Common myeloid progenitor, CD34-positive (primary cell): ENCODE data around the gene IQGAP3.

Experiments
- CTCF ChIA-PET: fragments of 350-600 bp; sonication (Branson Sonifier 250); formaldehyde crosslinking; loops from one replicate; lab custom pipeline; 2021; ENCODE audit warnings: antibody characterized with exemption; lab: Charles Lee
- POLR2A ChIA-PET: fragments of 350-600 bp; sonication (Branson Sonifier 250); formaldehyde crosslinking; loops from one replicate; lab custom pipeline; 2021; ENCODE audit warnings: antibody characterized with exemption; lab: Charles Lee
- DNase-seq, 3 donors: peaks; one replicate each; pipeline versions ENCODE4 v3.0.0 to v3.0.0-alpha.2; 2013
- H3K27ac ChIP-seq, 2 experiments: 1 replicate in 1 of 2; 2 replicates in 1 of 2; pipeline ENCODE4 v1.7.0; 2013; ENCODE audit warnings: inconsistent platforms in 2 of 2, low read length in 2 of 2, mild to moderate bottlenecking in 2 of 2, low read depth in 1 of 2, moderate library complexity in 1 of 2; ENCODE audit not compliant: severe bottlenecking in 2 of 2, insufficient read depth in 1 of 2, poor library complexity in 1 of 2
- H3K27me3 ChIP-seq, 5 experiments: replicated peaks in 2 of 5; 1 replicate in 3 of 5; 2 replicates in 2 of 5; pipeline versions ENCODE4 v1.6.1 to v1.7.0; 2013; ENCODE audit warnings: low read length in 4 of 5, mild to moderate bottlenecking in 2 of 5, moderate library complexity in 2 of 5, inconsistent platforms in 1 of 5; ENCODE audit not compliant: insufficient read depth in 5 of 5, control insufficient read depth in 4 of 5
- H3K36me3 ChIP-seq, 4 experiments: 1 replicate in 2 of 4; 2 replicates in 2 of 4; pipeline versions ENCODE4 v1.6.1 to v1.7.0; 2013; ENCODE audit warnings: low read length in 3 of 4, control low read depth in 1 of 4, mild to moderate bottlenecking in 1 of 4; ENCODE audit not compliant: control insufficient read depth in 4 of 4, insufficient read depth in 4 of 4
- H3K4me1 ChIP-seq, 4 experiments: 1 replicate in 3 of 4; 2 replicates in 1 of 4; pipeline versions ENCODE4 v1.6.1 to v1.7.1; 2013; ENCODE audit warnings: low read length in 3 of 4, mild to moderate bottlenecking in 3 of 4, control low read depth in 1 of 4, inconsistent platforms in 1 of 4, moderate library complexity in 1 of 4; ENCODE audit not compliant: control insufficient read depth in 4 of 4, insufficient read depth in 4 of 4; ENCODE audit errors: control extremely low read depth in 1 of 4
- H3K4me3 ChIP-seq, 7 experiments: 1 replicate in 4 of 7; 2 replicates in 3 of 7; pipeline versions ENCODE4 v1.5.1 to v1.7.0; 2013; ENCODE audit warnings: mild to moderate bottlenecking in 7 of 7, low read length in 6 of 7, moderate library complexity in 6 of 7, inconsistent platforms in 2 of 7, low read depth in 2 of 7, control low read depth in 1 of 7; ENCODE audit not compliant: insufficient read depth in 4 of 7, control insufficient read depth in 1 of 7; ENCODE audit errors: extremely low read depth in 1 of 7
- H3K9me3 ChIP-seq, 5 experiments: 1 replicate in 4 of 5; 2 replicates in 1 of 5; pipeline versions ENCODE4 v1.6.1 to v1.7.1; 2013; ENCODE audit warnings: low read length in 4 of 5, mild to moderate bottlenecking in 2 of 5, inconsistent platforms in 1 of 5, low read depth in 1 of 5, moderate library complexity in 1 of 5; ENCODE audit not compliant: control insufficient read depth in 4 of 5, insufficient read depth in 2 of 5; ENCODE audit errors: control extremely low read depth in 1 of 5
- WGBS: methylation state at CpG from one replicate; pipeline ENCODE4 v1.1.5; 2013; ENCODE audit not compliant: insufficient coverage; 5-methylcytosine and 5-hydroxymethylcytosine counted together

IQGAP3 gene

DNA sequence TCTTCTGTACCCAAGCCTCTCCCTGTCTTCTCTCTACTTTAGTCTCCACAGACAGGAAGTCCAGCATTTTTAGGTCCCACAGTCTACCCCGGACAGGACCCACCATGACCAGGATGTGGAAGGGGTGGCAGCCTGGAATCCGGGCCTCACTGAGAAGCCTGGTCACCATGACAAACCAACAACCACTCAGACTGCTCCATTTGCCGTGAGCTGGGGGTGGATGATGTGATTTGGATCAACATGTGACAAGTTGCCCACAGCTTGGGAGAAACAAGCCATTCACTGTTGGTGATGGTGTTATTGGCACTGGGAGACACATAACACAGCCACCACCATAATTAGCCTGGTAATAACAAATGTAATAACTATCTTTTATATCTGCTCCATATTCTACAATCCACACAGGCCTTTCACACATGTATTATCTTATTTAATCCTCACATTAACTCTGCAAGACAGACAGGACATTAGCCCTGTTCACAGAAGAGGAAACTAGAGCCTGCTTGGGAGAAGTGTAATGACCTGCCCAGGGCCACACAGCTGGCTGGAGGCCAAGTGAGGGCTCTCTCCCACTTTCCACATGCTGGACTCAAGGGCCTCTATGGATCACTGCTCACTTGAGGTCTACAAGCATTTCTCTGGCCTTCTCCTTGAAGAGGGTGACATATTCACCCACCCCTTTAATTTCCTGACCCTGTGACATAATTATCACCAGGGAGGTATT is 94.7 kb downstream of the IQGAP3 start:
- H3K4me1 ChIP-seq: peaks cover 0 to 18% (median 10%) of the 10 kb centered on the region in 4 experiments
- H3K27ac ChIP-seq: no peak overlapping the region
- no CpG with 5 or more reads among the region's 3 CpGs for WGBS
- H3K27me3 ChIP-seq: no peaks in the 10 kb centered on the region
- no peak overlapping the region for H3K4me3 ChIP-seq
- ChIA-PET POLR2A (interaction anchor here (1.3 kb wide), 1 partner anchor 12 kb away, joined by 5 read pairs; no protein-coding TSS in a partner anchor), CTCF (interaction anchor here (0.9 to 6.3 kb wide), 5 partner anchors 12 to 39 kb away, joined by 3 to 104 read pairs (median 3); partner anchors contain the start of gene MEF2D)
- DNase-seq: no peak
- H3K9me3 ChIP-seq: no peaks in the 10 kb centered on the region
- H3K36me3 ChIP-seq: peaks cover 45 to 96% (median 73%) of the 10 kb centered on the region in 4 experiments

DNA sequence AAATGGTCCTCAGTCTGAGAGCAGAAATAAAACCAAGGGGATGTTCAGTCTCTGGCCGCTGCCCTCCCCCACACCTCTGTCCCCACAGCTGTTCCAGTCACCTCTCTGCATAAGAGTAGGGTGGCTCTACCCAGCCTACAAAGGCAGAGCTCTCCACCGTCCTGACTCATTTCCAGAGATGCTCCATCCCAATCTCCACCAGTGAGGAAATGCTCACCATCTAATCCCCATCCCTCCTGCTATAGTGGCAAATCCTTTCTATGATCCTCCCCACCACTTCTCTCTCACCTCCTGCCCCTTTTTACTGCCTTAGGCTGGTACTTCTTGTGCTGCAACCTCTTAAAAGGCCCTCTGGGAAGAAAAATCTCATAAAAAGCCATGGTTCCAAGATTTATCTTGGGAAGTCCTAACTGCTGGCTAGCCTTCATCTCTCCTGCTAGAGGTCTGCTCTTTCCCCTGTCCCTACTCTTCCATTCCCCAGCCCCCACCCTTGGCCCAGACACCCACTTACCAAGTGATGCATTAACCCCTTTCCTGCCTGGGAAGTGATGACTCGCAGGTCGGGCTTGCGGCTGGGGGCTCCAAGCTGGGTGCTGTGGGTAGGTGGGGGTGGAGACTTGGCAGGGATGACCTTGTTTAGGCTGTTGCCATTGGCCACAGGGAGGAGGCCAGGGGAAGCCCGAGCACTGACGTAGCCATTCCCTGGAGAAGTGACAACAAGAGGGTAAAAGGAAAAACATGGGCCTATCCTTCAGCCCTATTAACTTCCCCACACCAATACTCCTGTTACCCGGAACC is 95.7 kb downstream of the IQGAP3 start:
- POLR2A ChIA-PET: interaction anchor here (1.6 kb wide), 1 partner anchor 15 kb away, joined by 4 read pairs; no protein-coding TSS in a partner anchor
- no peak for DNase-seq
- WGBS: 50% methylated on average over 2 of the region's 8 CpGs
- Histone ChIP-seq H3K4me1 (peaks cover 0 to 18% (median 10%) of the 10 kb centered on the region in 4 experiments), H3K27me3 (no peaks in the 10 kb centered on the region), H3K4me3 (no peak overlapping the region), H3K9me3 (no peaks in the 10 kb centered on the region), H3K36me3 (peaks cover 44 to 94% (median 68%) of the 10 kb centered on the region in 4 experiments), H3K27ac (no peak overlapping the region)
- CTCF ChIA-PET: interaction anchor here (0.9 to 4.0 kb wide), 8 partner anchors 9 to 128 kb away, joined by 3 to 14 read pairs (median 3); no protein-coding TSS in a partner anchor

DNA sequence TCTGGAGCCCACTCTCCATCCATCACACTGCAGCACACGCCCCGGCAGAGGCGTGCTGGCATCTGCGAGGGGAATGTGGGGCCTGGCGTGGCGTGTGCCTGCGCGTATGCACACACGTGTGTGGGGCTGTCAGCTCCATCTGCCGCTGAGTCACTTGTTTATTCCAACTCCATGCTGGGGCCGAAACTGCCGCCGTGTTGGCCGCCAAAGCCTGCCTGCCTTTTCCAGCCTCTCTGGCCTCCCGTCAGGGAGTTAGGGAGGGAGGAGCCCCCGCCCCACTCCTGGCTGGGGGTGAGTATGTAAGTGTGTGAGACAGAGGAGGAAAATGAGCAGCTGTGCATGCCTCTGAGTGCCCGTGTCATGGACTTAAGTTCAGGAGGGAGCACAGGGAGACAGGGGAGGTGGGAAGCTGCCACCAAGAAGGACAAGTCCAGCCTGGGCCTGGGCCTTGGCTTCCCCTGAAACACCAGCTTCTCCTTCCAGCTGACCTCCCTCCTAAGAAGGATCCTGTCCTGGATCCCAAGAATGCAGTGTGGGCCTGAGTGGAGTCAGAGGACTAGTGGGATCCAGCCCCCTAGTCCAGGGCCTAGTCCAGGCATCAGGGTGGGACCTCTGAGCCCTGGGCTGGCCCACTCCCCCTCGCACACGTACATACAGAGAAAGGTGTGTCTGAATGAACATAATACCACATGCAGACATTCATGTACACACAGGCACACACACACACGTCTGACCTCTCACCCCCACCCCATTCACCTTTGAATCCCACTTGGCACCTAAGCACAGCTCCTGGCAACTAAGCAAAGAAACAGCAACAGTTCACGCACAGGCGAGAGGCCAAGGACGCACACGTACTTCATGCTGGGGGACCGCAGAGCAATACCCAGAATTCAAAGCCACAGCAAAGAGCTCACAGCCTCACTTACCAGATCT is 96.5 kb downstream of the IQGAP3 start:
- ChIA-PET CTCF (interaction anchor here (0.9 to 4.0 kb wide), 5 partner anchors 9 to 32 kb away, joined by 3 to 14 read pairs (median 4); no protein-coding TSS in a partner anchor), POLR2A (interaction anchor here (0.6 to 1.6 kb wide), 2 partner anchors 16 to 70 kb away, joined by 4 read pairs; no protein-coding TSS in a partner anchor)
- H3K27ac ChIP-seq: no peak overlapping the region
- peaks cover 0 to 14% (median 5%) of the 10 kb centered on the region in 4 experiments for H3K4me1 ChIP-seq
- H3K9me3 ChIP-seq: no peaks in the 10 kb centered on the region
- H3K36me3 ChIP-seq: peaks cover 43 to 94% (median 66%) of the 10 kb centered on the region in 4 experiments
- no peaks in the 10 kb centered on the region for H3K27me3 ChIP-seq
- no peak overlapping the region for H3K4me3 ChIP-seq
- 96% methylated on average over 9 of the region's 25 CpGs for WGBS
- DNase-seq: no peak
